ENCODE results near the gene FBXL7. TPM values are rescaled to one million over a fixed set of nuclear protein-coding genes. Genes with fewer than 3 reads are reported as not detected.

The FBXL7 gene
- total RNA-seq, 4 donors from 2014 or later = 2.0 to 6.8 (median 3.9) TPM

DNA sequence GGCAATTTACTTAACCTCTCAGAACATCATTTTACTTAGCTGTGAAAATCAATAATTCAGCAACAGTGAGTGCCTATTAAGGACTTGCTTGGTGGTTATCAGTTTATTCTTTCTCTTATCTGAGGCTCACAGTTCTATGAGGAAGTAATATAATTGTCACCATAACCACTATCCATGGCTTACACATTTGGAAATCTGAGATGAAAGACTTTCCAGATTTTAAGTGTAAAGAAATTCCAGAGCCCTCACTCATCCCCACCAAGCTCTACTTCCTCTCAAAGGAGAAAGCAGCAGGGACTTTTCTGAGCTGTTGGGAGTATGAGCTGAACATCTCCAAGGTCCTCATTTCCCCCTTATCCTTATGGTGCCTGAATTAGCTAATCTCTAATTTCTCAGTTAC lies 321.5 kb downstream of the FBXL7 start:
- intact Hi-C loops (cut with DNase I; ENCODE audit: low total_unique reads) = no loop called here
- no peak overlapping the region for H3K4me3 ChIP-seq (ENCODE audit: low read depth, poor library complexity, severe bottlenecking)
- TF ChIP-seq POLR2A (IDR thresholded peaks at IDR 0.05) = no peak
- TF ChIP-seq CTCF (IDR thresholded peaks at IDR 0.05) = no peak
- no peak for DNase-seq (ENCODE audit: low spot score in 2 of 2)

DNA sequence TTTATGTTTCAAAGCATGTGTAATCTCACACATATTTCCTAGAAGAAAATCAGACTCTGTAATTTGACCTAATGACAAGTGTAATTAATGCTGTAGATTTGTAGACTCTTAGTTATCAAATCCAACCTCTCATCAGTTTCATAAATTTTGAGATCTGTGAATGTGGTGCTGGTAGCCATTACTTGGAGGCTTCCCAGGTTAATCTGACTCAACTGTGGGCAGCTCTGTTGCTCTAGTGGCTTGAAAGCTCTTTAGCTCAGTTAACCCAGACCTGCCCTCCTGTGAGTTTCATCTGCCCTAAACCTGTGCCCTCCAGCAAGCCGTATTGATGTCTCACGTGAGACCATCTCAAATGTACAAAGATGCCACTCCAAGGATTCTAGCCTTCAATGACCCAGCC lies 323.4 kb downstream of the FBXL7 start:
- WGBS, 2 donors = 59 to 63% methylated on average over 2 of the region's 2 CpGs
- intact Hi-C loops (cut with DNase I; ENCODE audit: low total_unique reads) = no loop called here
- no peak overlapping the region for H3K4me3 ChIP-seq (ENCODE audit: low read depth, poor library complexity, severe bottlenecking)
- TF ChIP-seq CTCF (IDR thresholded peaks at IDR 0.05) (no peak), POLR2A (IDR thresholded peaks at IDR 0.05) (no peak)
- DNase-seq (ENCODE audit: low spot score in 2 of 2) = no peak

DNA sequence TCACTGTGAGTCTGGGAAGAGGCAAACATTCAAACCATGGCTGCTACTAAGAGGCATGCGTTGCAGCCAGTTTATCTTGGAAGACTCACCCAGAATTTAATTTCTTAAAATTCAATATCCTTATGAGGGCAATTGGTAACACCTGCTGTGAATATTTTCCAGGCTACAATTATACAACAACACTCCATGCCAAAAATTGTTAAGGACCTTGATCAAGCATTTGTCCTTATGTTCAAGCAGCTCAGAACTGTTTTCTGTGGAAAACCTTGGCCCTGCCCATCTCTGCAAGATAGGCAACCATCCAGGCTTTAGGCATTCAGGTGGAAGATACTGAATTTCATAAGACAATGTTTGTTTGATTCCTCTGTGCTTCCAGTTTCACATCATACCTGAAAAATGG lies 327.8 kb downstream of the FBXL7 start:
- intact Hi-C loops (cut with DNase I; ENCODE audit: low total_unique reads) = no loop called here
- no peak overlapping the region for H3K4me3 ChIP-seq (ENCODE audit: low read depth, poor library complexity, severe bottlenecking)
- 88 to 91% methylated on average over 1 of the region's 1 CpG for WGBS, 2 donors
- DNase-seq (ENCODE audit: low spot score in 2 of 2) = no peak
- TF ChIP-seq CTCF (IDR thresholded peaks at IDR 0.05) (no peak), POLR2A (IDR thresholded peaks at IDR 0.05) (no peak)

DNA sequence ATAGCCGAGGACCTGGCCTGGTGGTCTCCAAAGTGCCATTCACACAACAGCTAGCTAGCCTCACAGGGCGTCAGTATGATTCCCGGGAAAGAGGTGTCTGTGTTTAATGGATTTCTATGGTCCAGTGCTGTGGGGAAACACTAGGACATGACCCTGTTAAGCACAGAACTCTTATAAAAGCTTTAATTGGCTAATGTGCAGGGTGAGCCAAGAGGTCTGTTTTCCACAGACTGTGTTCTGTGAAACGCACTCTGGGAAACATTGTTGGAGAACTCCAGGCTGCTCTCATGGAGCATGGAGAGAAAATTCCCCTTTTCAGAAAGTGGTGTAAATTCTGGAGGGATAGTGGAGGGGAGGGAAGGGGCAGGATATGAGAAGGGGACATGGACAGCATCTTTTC lies 331.4 kb downstream of the FBXL7 start:
- 84 to 92% methylated on average over 4 of the region's 4 CpGs for WGBS, 2 donors
- TF ChIP-seq POLR2A (IDR thresholded peaks at IDR 0.05) (no peak), CTCF (IDR thresholded peaks at IDR 0.05) (no peak)
- intact Hi-C loops (cut with DNase I; ENCODE audit: low total_unique reads) = no loop called here
- DNase-seq (ENCODE audit: low spot score in 2 of 2) = no peak
- no peak overlapping the region for H3K4me3 ChIP-seq (ENCODE audit: low read depth, poor library complexity, severe bottlenecking)

DNA sequence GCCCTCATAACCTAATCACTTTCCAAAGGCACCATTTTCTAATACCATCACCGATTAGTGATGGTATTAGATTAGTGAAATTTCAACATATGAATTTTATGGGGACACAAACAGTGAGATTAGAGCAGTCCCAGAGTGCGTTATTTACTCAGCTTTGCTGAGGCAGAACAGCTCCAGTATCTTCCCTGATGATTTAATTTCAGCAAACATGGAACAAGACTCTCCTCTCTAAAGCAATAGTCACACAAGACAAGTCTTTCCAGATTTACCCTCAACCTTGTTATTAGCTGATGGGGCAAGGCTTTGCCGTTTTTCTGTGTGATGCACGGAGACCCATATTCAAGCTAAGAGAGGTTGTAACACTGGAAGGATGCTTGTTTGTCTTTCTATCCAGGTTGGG lies 333.4 kb downstream of the FBXL7 start:
- intact Hi-C loops (cut with DNase I; ENCODE audit: low total_unique reads) = no loop called here
- DNase-seq (ENCODE audit: low spot score in 2 of 2) = no peak
- TF ChIP-seq POLR2A (IDR thresholded peaks at IDR 0.05) = no peak
- TF ChIP-seq CTCF (IDR thresholded peaks at IDR 0.05) = no peak
- no peak overlapping the region for H3K4me3 ChIP-seq (ENCODE audit: low read depth, poor library complexity, severe bottlenecking)
- WGBS, 2 donors = 90 to 91% methylated on average over 4 of the region's 4 CpGs

GRCh38 chr5:15834596-15835245 lies 334.7 kb downstream of the FBXL7 start:
- WGBS, 2 donors = 40 to 44% methylated on average over 3 of the region's 3 CpGs
- H3K4me3 ChIP-seq (ENCODE audit: low read depth, poor library complexity, severe bottlenecking) = no peak overlapping the region
- DNase-seq (ENCODE audit: low spot score in 2 of 2) = no peak
- TF ChIP-seq CTCF (IDR thresholded peaks at IDR 0.05) (no peak), POLR2A (IDR thresholded peaks at IDR 0.05) (no peak)
- intact Hi-C loops (cut with DNase I; ENCODE audit: low total_unique reads) = no loop called here

Data from lower leg skin (tissue), 4 donors.